Loucy (cell line): ENCODE results near the gene ATP10D.

ENCODE experiments used
- EZH2phosphoT487 ChIP-seq: fragments of 200-600 bp; IDR thresholded peaks from 2 replicates; pipeline ENCODE4 v1.6.1; 2018; ENCODE audit warnings: antibody characterized with exemption, mild to moderate bottlenecking, moderate library complexity, borderline replicate concordance
- TF ChIP-seq, protein P1 (sequence below): fragments of 200-600 bp; sonication (generic); conservative IDR thresholded peaks from 2 replicates; pipeline ENCODE4 v1.5.1; 2014; ENCODE audit warnings: mild to moderate bottlenecking, antibody characterized with exemption, low read length

DNA sequence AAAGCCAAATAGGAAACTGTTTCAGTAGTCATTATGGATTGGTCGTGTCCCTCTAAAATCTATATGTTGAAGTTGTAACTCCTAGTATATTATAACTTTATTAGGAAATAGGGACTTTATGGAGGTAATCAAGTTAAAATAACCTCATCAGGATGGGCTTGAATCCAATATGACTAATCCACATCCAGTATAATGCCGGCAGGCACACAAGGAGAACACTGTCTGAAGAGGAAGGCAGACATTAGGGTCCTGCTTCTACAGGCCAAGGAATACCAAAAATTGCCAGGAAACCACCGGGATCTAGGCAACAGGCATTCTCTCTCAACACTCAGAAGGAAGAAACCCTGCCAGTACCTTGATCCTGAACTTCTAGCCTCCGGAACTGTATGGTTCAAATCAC lies 130.3 kb downstream of the ATP10D start:
- TF ChIP-seq, protein P1, sequence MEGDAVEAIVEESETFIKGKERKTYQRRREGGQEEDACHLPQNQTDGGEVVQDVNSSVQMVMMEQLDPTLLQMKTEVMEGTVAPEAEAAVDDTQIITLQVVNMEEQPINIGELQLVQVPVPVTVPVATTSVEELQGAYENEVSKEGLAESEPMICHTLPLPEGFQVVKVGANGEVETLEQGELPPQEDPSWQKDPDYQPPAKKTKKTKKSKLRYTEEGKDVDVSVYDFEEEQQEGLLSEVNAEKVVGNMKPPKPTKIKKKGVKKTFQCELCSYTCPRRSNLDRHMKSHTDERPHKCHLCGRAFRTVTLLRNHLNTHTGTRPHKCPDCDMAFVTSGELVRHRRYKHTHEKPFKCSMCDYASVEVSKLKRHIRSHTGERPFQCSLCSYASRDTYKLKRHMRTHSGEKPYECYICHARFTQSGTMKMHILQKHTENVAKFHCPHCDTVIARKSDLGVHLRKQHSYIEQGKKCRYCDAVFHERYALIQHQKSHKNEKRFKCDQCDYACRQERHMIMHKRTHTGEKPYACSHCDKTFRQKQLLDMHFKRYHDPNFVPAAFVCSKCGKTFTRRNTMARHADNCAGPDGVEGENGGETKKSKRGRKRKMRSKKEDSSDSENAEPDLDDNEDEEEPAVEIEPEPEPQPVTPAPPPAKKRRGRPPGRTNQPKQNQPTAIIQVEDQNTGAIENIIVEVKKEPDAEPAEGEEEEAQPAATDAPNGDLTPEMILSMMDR, result no peak
- no peak for TF ChIP-seq EZH2phosphoT487
